Natural killer cell (primary cell): Measurements from ENCODE around the gene CCN5. TPM values are rescaled to one million over a fixed set of nuclear protein-coding genes. Genes with fewer than 3 reads are reported as not detected.
"Not testable (repeated sequence)": the region's sequence is repeated elsewhere in the genome, so short reads cannot be mapped to it uniquely, and the experiment has no call there.

ENCODE experiments used
- ATAC-seq, 3 donors: fragments of 150-1000 bp in 2 of 3; fragments of 200-7000 bp in 1 of 3; cut with Tn5 transposase; 1 replicate in 1 of 3; 2 replicates in 2 of 3; pipeline ENCODE4 v1.10.0; 2021; ENCODE audit warnings: mild to moderate bottlenecking in 2 of 3, moderate library complexity in 2 of 3
- DNase-seq, 2 donors: peaks; one replicate each; pipeline versions ENCODE4 v3.0.0 to v3.0.0-alpha.2; 2013 to 2021; ENCODE audit warnings: mixed read lengths in 1 of 2
- H3K27ac ChIP-seq: one replicate; pipeline ENCODE4 v1.5.1; 2013; ENCODE audit warnings: mild to moderate bottlenecking, low read length
- H3K27me3 ChIP-seq: one replicate; pipeline ENCODE4 v1.6.1; 2013; ENCODE audit warnings: low read length; ENCODE audit not compliant: control insufficient read depth, insufficient read depth
- H3K36me3 ChIP-seq: one replicate; pipeline ENCODE4 v1.6.1; 2013; ENCODE audit warnings: low read length; ENCODE audit not compliant: control insufficient read depth, insufficient read depth
- H3K4me1 ChIP-seq: one replicate; pipeline ENCODE4 v1.6.1; 2013; ENCODE audit warnings: low read length; ENCODE audit not compliant: control insufficient read depth, insufficient read depth
- H3K4me3 ChIP-seq: one replicate; pipeline ENCODE4 v1.5.1; 2013; ENCODE audit warnings: low read length
- H3K9me3 ChIP-seq: one replicate; pipeline ENCODE4 v1.6.1; 2013; ENCODE audit warnings: low read length; ENCODE audit not compliant: control insufficient read depth, insufficient read depth
- H3K27ac Mint-ChIP-seq, 2 donors: one replicate each; pipeline ENCODE4 v1.8.0; 2022; ENCODE audit warnings: mild to moderate bottlenecking in 2 of 2, mixed read lengths in 2 of 2, moderate library complexity in 1 of 2
- H3K27me3 Mint-ChIP-seq, 2 donors: one replicate each; pipeline ENCODE4 v1.8.0; 2022; ENCODE audit warnings: low read depth in 2 of 2, mixed read lengths in 2 of 2
- H3K36me3 Mint-ChIP-seq: one replicate; pipeline ENCODE4 v1.8.0; 2022; ENCODE audit warnings: mixed read lengths
- H3K4me1 Mint-ChIP-seq, 2 donors: one replicate each; pipeline ENCODE4 v1.8.0; 2022; ENCODE audit warnings: mixed read lengths in 2 of 2
- H3K4me3 Mint-ChIP-seq: one replicate; pipeline ENCODE4 v1.8.0; 2022; ENCODE audit warnings: mild to moderate bottlenecking, moderate library complexity, mixed read lengths
- H3K9me3 Mint-ChIP-seq, 2 donors: one replicate each; pipeline ENCODE4 v1.8.0; 2022; ENCODE audit warnings: mixed read lengths in 2 of 2
- CTCF ChIP-seq: fragments of 200-600 bp; IDR thresholded peaks from one replicate; pipeline ENCODE4 v1.8.0; 2022; ENCODE audit warnings: antibody characterized with exemption
- WGBS: methylation state at CpG from one replicate; pipeline ENCODE4 v1.1.7; 2013; ENCODE audit warnings: missing lambda C conversion rate; ENCODE audit not compliant: insufficient coverage; 5-methylcytosine and 5-hydroxymethylcytosine counted together
- intact Hi-C: fragments of 100-400 bp; cut with micrococcal nuclease; formaldehyde crosslinking; loops from one replicate; pipeline ENCODE4 v1.14.2; 2022
- total RNA-seq, 4 donors: library from RNA; stranded (reverse); fragments of 120-200 nt in 1 of 4; gene quantifications; one replicate each; pipeline versions ENCODE4 v1.2.3 to v1.2.4, GENCODE V29; 2013 to 2022

Gene CCN5
- total RNA-seq = not detected
- not detected for total RNA-seq (2013)

- intact Hi-C loops = no loop called here
- WGBS = 42% methylated on average over 26 of the region's 28 CpGs
- H3K27me3 Mint-ChIP-seq = peaks cover 15 to 26% of the 10 kb centered on the region in 2 donors
- H3K4me3 Mint-ChIP-seq = no peak within 1 kb of the TSS
- TF ChIP-seq CTCF = no peak
- no peak within 1 kb of the TSS for H3K4me3 ChIP-seq
- H3K27ac Mint-ChIP-seq = no peak within 1 kb of the TSS
- peaks cover 0 to 8% of the 10 kb centered on the region in 2 donors for H3K4me1 Mint-ChIP-seq
- H3K36me3 ChIP-seq = no peaks in the 10 kb centered on the region
- no peaks in the 10 kb centered on the region for H3K9me3 Mint-ChIP-seq
- H3K9me3 ChIP-seq = no peaks in the 10 kb centered on the region
- no peaks in the 10 kb centered on the region for H3K27me3 ChIP-seq
- DNase-seq (no peak), ATAC-seq (peak in 1 of 3 donors; percentile 67)
- H3K4me1 ChIP-seq = peaks cover 7% of the 10 kb centered on the region
- no peaks in the 10 kb centered on the region for H3K36me3 Mint-ChIP-seq
- H3K27ac ChIP-seq = no peak within 1 kb of the TSS
Observed at GRCh38 chr20:44714701-44715498, at the start of gene CCN5. CCN5 (plus strand) TSS chr20:44715369; CDS start chr20:44715391, 22 bp downstream.

- Histone ChIP-seq H3K36me3 (no peaks in the 10 kb centered on the region), H3K4me3 (no peak overlapping the region), H3K27ac (no peak overlapping the region), H3K4me1 (peaks cover 11% of the 10 kb centered on the region), H3K27me3 (no peaks in the 10 kb centered on the region), H3K9me3 (no peaks in the 10 kb centered on the region)
- 75% methylated on average over 3 of the region's 3 CpGs for WGBS
- TF ChIP-seq CTCF = no peak
- ATAC-seq (no peak), DNase-seq (peak in 1 of 2 donors; percentile 2)
- Mint-ChIP-seq H3K36me3 (no peaks in the 10 kb centered on the region), H3K27ac (no peak overlapping the region), H3K27me3 (no peaks in the 10 kb centered on the region), H3K4me1 (peaks cover 0 to 6% of the 10 kb centered on the region in 2 donors), H3K9me3 (no peaks in the 10 kb centered on the region), H3K4me3 (no peak overlapping the region)
- intact Hi-C loops = no loop called here
Observed at GRCh38 chr20:44666066-44666465, 49.1 kb upstream of the CCN5 start.

GRCh38 chr20:44670851-44671250 lies 44.3 kb upstream of the CCN5 start:
- ATAC-seq, intact Hi-C loops, H3K4me3 Mint-ChIP-seq, H3K36me3 ChIP-seq, H3K27ac Mint-ChIP-seq, H3K4me3 ChIP-seq, DNase-seq, H3K27ac ChIP-seq, H3K27me3 ChIP-seq, H3K27me3 Mint-ChIP-seq, H3K36me3 Mint-ChIP-seq, H3K9me3 Mint-ChIP-seq, H3K9me3 ChIP-seq, H3K4me1 Mint-ChIP-seq: not testable (repeated sequence)
- 94% methylated on average over 9 of the region's 9 CpGs for WGBS
- peaks cover 29% of the 10 kb centered on the region for H3K4me1 ChIP-seq

- H3K36me3 Mint-ChIP-seq, H3K9me3 ChIP-seq, H3K9me3 Mint-ChIP-seq, H3K4me3 Mint-ChIP-seq, H3K36me3 ChIP-seq, H3K27ac Mint-ChIP-seq, H3K4me1 Mint-ChIP-seq, H3K27me3 ChIP-seq, intact Hi-C loops, H3K27me3 Mint-ChIP-seq: not testable (repeated sequence)
- WGBS = 23% methylated on average over 3 of the region's 7 CpGs
- Histone ChIP-seq H3K4me1 (peaks cover 29% of the 10 kb centered on the region), H3K27ac (peak overlapping the region; percentile 79), H3K4me3 (peak overlapping the region; percentile 16)
- ATAC-seq (peak; percentile 53 to 90 (median 75)), DNase-seq (peak; percentile 22 to 83)
Observed at GRCh38 chr20:44671541-44671940, 43.6 kb upstream of the CCN5 start.

GRCh38 chr20:44672318-44672902 lies 42.8 kb upstream of the CCN5 start:
- H3K27me3 ChIP-seq, H3K9me3 Mint-ChIP-seq, ATAC-seq, H3K9me3 ChIP-seq, DNase-seq, H3K4me1 Mint-ChIP-seq, H3K27ac Mint-ChIP-seq, H3K36me3 Mint-ChIP-seq, H3K4me3 Mint-ChIP-seq, H3K4me3 ChIP-seq, H3K36me3 ChIP-seq, H3K27me3 Mint-ChIP-seq, intact Hi-C loops: not testable (repeated sequence)
- Histone ChIP-seq H3K27ac (peak overlapping the region; percentile 79), H3K4me1 (peaks cover 29% of the 10 kb centered on the region)
- 84% methylated on average over 23 of the region's 23 CpGs for WGBS
